GM21526 (cell line): ENCODE measurements around the gene REC8.

Source experiments
- ATAC-seq: cut with Tn5 transposase; IDR thresholded peaks from one replicate; pipeline ENCODE4 v1.9.1; 2021; ENCODE audit warnings: moderate library complexity; ENCODE audit not compliant: unreplicated experiment, low FRiP score

The REC8 gene

DNA sequence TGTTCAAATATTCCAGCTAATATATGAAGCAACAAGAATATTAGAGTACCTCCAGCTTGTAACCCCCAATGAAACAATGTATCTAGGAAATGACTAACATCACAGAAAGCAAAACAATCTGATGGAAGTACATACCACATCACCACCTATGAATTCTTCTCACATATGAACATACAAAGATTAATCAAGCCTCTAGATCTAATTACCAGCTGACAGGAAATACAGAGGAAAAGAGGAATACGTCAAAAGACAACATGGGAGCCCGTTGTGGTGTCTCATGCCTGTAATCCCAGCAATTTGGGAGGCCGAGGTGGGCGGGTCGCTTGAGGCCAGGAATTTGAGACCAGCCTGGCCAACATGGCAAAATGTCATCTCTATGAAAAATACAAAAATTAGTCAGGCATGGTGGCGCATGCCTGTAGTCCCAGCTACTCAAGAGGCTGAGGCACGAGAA, 52.8 kb downstream of the REC8 start:
- no peak for ATAC-seq

DNA sequence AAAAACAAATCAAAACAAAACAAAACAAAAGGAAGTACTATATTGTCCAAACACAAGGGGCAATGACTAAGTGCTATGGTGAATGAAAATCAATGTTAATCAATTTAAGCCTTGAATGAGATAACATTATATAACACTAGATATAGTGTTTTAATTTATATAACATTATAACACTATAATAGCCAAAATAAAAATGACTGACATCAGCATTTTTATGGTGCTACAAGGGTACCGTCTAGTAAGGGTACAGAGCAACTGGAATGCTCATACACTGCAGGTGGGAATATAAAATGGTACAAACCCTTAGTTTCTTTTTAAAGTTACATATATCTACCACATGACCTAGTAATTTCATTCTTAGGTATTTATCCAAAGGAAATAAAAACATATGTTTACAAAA, 54.6 kb downstream of the REC8 start:
- no peak for ATAC-seq

DNA sequence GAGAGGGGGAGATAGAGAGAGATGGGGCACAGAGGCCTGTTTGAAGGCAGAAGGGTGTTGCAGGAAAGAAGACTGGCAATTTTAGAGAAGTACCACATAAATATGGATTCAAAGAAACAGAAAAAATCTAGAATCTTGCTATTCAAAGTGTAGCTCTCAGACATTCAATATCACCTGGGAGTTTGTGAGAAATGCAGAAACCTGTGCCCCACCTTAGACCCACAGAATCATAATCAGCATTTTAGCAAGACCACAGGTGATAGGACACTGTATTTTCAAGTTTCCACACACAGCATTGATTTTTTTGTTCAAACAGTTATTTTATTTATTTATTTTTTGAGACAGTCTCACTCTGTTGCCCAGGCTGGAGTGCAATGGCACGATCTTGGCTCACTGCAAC, 57.0 kb downstream of the REC8 start:
- ATAC-seq, result no peak
